Nephron progenitor cell (in vitro differentiated cells): Measurements from ENCODE around the gene OSGIN1.

ENCODE experiments used
- DNase-seq: peaks from one replicate; pipeline ENCODE4 v3.0.0; 2021
- H3K27ac Mint-ChIP-seq: 2 replicates; pipeline ENCODE4 v1.8.0; 2021; ENCODE audit warnings: mild to moderate bottlenecking, moderate library complexity, mixed read lengths
- H3K27me3 Mint-ChIP-seq: 2 replicates; pipeline ENCODE4 v1.8.0; 2021; ENCODE audit warnings: mild to moderate bottlenecking, low read depth, mixed read lengths; ENCODE audit not compliant: poor library complexity
- H3K36me3 Mint-ChIP-seq: 2 replicates; pipeline ENCODE4 v1.8.0; 2021; ENCODE audit warnings: low read depth, mixed read lengths
- H3K4me1 Mint-ChIP-seq: 2 replicates; pipeline ENCODE4 v1.8.0; 2021; ENCODE audit warnings: mixed read lengths
- H3K4me3 Mint-ChIP-seq: 2 replicates; pipeline ENCODE4 v1.8.0; 2021; ENCODE audit warnings: mild to moderate bottlenecking, moderate library complexity, mixed read lengths
- H3K9me3 Mint-ChIP-seq: 2 replicates; pipeline ENCODE4 v1.8.0; 2021; ENCODE audit warnings: mild to moderate bottlenecking, moderate library complexity, mixed read lengths
- TF ChIP-seq, protein P1 (sequence below): fragments of 200-600 bp; sonication (generic); IDR thresholded peaks from 2 replicates; pipeline ENCODE4 v1.5.0; 2021; ENCODE audit warnings: antibody characterized with exemption

Gene OSGIN1

DNA sequence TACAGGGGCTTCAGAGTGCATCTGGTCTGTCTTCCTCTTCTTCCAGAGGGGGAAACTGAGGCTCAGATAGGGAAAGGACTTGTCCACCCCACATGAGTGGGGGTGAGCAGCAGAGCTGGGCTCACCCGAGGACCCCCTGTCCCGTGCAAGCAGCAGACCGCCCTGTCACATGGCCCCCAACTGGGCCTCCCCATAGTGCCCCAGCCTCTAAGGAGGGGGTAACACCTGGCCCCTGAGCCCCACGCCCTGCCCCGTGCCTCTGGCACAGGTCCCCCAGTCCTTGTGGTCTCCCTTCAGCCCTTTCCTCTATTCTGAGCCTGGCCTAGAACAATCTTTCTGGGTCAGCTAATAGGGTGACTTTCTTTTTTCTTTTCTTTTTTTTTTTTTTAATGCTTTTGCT is 8.6 kb downstream of the OSGIN1 start:
- Mint-ChIP-seq H3K27ac (no peak overlapping the region), H3K27me3 (no peaks in the 10 kb centered on the region), H3K4me3 (no peak overlapping the region), H3K36me3 (no peaks in the 10 kb centered on the region), H3K9me3 (no peaks in the 10 kb centered on the region), H3K4me1 (peaks cover 4% of the 10 kb centered on the region)
- TF ChIP-seq, protein P1, sequence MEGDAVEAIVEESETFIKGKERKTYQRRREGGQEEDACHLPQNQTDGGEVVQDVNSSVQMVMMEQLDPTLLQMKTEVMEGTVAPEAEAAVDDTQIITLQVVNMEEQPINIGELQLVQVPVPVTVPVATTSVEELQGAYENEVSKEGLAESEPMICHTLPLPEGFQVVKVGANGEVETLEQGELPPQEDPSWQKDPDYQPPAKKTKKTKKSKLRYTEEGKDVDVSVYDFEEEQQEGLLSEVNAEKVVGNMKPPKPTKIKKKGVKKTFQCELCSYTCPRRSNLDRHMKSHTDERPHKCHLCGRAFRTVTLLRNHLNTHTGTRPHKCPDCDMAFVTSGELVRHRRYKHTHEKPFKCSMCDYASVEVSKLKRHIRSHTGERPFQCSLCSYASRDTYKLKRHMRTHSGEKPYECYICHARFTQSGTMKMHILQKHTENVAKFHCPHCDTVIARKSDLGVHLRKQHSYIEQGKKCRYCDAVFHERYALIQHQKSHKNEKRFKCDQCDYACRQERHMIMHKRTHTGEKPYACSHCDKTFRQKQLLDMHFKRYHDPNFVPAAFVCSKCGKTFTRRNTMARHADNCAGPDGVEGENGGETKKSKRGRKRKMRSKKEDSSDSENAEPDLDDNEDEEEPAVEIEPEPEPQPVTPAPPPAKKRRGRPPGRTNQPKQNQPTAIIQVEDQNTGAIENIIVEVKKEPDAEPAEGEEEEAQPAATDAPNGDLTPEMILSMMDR, result no peak
- no peak for DNase-seq

DNA sequence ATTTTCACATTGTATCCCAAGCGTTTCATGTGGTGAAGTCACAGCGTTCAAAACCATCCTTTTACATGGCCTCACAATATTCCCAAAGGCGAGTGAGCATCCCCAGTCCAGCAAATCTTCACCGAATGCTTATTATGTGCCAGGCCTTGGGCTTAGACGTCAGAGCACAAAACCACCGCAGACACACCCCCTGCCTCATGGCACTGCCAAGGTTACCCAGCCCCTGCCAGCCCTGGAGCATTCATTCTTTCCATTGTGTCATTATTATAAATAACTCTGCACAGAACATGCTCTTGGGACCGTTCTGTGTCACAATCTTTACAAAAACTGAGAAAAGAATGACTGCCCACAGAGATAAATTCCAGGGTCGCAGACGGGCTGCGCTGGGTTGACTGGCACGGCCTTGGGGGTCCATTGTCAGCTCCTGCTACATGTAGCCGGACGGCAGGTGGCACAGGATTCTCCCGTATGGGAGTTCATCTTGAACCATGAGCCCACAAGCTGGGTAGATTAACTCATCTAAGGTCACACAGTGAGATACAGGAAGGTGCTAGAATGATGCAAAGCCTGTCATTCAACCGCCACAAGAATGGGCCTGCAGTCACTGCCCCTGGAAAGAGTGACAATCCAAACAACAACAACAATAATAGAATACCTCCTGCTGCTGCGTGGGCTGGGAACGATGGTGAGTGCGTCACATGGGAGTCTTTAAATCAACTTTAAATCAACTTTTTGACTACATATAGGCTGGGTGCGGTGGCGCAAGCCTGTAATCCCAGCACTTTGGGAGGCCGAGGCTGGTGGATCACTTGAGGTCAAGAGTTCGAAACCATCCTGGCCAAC is 10.5 kb downstream of the OSGIN1 start:
- no peak for DNase-seq
- Mint-ChIP-seq H3K4me1 (peaks cover 4% of the 10 kb centered on the region), H3K27ac (no peak overlapping the region), H3K27me3 (peaks cover 4% of the 10 kb centered on the region), H3K4me3 (no peak overlapping the region), H3K36me3 (no peaks in the 10 kb centered on the region), H3K9me3 (no peaks in the 10 kb centered on the region)
- TF ChIP-seq, protein P1, result no peak

DNA sequence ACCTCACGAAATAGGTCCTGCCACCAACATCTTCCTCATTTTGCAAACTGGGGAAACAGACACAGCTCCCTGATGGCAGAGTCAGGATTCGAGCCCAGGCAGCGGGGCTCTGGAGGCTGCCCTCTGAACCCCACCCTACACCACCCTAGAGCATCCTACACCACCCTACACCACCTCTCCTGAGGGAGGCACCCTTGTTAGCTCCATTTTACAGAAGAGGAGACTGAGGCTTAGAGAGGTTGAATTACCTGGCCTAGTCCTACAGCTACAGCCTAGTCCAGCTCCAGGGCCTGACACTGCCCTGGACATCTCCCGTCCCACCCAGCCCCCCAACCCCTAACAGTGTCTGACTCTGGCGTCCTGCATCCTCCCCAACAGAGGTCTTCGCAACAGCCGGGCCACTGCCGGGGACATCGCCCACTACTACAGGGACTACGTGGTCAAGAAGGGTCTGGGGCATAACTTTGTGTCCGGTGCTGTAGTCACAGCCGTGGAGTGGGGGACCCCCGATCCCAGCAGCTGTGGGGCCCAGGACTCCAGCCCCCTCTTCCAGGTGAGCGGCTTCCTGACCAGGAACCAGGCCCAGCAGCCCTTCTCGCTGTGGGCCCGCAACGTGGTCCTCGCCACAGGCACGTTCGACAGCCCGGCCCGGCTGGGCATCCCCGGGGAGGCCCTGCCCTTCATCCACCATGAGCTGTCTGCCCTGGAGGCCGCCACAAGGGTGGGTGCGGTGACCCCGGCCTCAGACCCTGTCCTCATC is 11.8 kb downstream of the OSGIN1 start:
- TF ChIP-seq, protein P1, result no peak
- no peak for DNase-seq
- peaks cover 11% of the 10 kb centered on the region for H3K4me1 Mint-ChIP-seq
- H3K27me3 Mint-ChIP-seq, result peaks cover 13% of the 10 kb centered on the region
- H3K36me3 Mint-ChIP-seq, result no peaks in the 10 kb centered on the region
- no peak overlapping the region for H3K4me3 Mint-ChIP-seq
- no peak overlapping the region for H3K27ac Mint-ChIP-seq
- H3K9me3 Mint-ChIP-seq, result no peaks in the 10 kb centered on the region

DNA sequence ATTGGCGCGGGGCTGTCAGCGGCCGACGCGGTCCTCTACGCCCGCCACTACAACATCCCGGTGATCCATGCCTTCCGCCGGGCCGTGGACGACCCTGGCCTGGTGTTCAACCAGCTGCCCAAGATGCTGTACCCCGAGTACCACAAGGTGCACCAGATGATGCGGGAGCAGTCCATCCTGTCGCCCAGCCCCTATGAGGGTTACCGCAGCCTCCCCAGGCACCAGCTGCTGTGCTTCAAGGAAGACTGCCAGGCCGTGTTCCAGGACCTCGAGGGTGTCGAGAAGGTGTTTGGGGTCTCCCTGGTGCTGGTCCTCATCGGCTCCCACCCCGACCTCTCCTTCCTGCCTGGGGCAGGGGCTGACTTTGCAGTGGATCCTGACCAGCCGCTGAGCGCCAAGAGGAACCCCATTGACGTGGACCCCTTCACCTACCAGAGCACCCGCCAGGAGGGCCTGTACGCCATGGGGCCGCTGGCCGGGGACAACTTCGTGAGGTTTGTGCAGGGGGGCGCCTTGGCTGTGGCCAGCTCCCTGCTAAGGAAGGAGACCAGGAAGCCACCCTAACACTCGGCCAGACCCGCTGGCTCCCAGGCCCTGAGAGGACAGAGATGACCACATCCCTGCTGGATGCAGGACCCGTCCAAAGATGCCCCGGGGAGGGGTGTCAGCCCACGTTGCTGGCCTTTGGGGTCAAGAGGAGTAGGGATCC is 12.6 kb downstream of the OSGIN1 start:
- TF ChIP-seq, protein P1, result no peak
- H3K4me3 Mint-ChIP-seq, result no peak overlapping the region
- no peak for DNase-seq
- peaks cover 21% of the 10 kb centered on the region for H3K27me3 Mint-ChIP-seq
- H3K9me3 Mint-ChIP-seq, result no peaks in the 10 kb centered on the region
- H3K36me3 Mint-ChIP-seq, result no peaks in the 10 kb centered on the region
- peaks cover 11% of the 10 kb centered on the region for H3K4me1 Mint-ChIP-seq
- H3K27ac Mint-ChIP-seq, result no peak overlapping the region

DNA sequence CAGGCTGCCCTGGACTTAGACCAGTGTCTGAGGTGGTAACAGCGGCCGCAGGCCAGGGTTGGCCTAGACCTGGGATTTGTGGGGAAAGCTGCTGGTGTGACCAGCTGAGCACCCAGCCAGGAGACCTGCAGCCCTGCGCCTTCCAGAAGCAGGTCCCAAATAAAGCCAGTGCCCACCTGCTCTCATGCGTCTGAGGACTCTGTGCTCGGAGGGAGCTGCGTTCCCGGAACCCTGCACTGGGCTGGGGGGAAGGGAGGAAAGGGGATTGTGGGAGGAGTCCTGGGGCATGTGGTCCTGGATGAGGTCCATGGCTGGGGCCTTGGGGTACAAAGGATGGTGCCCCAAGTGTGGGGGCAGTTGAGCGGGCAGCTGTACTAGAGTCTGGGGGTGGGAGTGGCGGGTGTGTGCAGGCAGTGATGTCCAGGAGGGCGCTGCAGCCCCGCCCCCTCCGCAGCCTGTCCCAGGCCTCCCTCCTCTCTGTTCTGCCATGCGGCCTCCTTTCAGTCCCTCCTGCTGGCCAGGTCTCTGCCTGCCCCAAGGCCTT is 13.2 kb downstream of the OSGIN1 start:
- peaks cover 26% of the 10 kb centered on the region for H3K27me3 Mint-ChIP-seq
- H3K4me1 Mint-ChIP-seq, result peaks cover 11% of the 10 kb centered on the region
- no peak overlapping the region for H3K4me3 Mint-ChIP-seq
- TF ChIP-seq, protein P1, result no peak
- no peaks in the 10 kb centered on the region for H3K36me3 Mint-ChIP-seq
- H3K9me3 Mint-ChIP-seq, result no peaks in the 10 kb centered on the region
- DNase-seq, result no peak
- no peak overlapping the region for H3K27ac Mint-ChIP-seq
